HG03354 (cell line): ENCODE measurements around the gene ASB11.

Experiments used
- ATAC-seq: cut with Tn5 transposase; IDR thresholded peaks from one replicate; pipeline ENCODE4 v1.9.1; 2021; ENCODE audit warnings: mild to moderate bottlenecking; ENCODE audit not compliant: unreplicated experiment, poor library complexity, severe bottlenecking

ASB11 gene

GRCh38 chrX:15315509-15315908 is at the start of gene ASB11:
Gene ASB11 (minus strand): TSS chrX:15315640. CDS start chrX:15315605, 35 bp downstream.
- no peak for ATAC-seq

GRCh38 chrX:15359701-15360100 is 44.3 kb upstream of the ASB11 start:
- ATAC-seq = no peak

- no peak for ATAC-seq
Measured at GRCh38 chrX:15358533-15358932, 43.1 kb upstream of the ASB11 start.

- no peak for ATAC-seq
Measured at GRCh38 chrX:15356444-15356843, 41.0 kb upstream of the ASB11 start.

GRCh38 chrX:15350329-15350996 is 35.0 kb upstream of the ASB11 start:
- no peak for ATAC-seq

- peak; percentile 72 for ATAC-seq
Measured at GRCh38 chrX:15349046-15349445, 33.6 kb upstream of the ASB11 start.

GRCh38 chrX:15345976-15346375 is 30.5 kb upstream of the ASB11 start:
- ATAC-seq = no peak

GRCh38 chrX:15344106-15344505 is 28.7 kb upstream of the ASB11 start:
- no peak for ATAC-seq

GRCh38 chrX:15343075-15343476 is 27.6 kb upstream of the ASB11 start:
- ATAC-seq = no peak

GRCh38 chrX:15340867-15341266 is 25.4 kb upstream of the ASB11 start:
- ATAC-seq = no peak

GRCh38 chrX:15336023-15336413 is 20.6 kb upstream of the ASB11 start:
- ATAC-seq = peak; percentile 14

- peak; percentile 98 for ATAC-seq
Measured at GRCh38 chrX:15335135-15336022, 19.9 kb upstream of the ASB11 start, which contains the start of gene PIGA. Gene PIGA (minus strand): TSS chrX:15335523. CDS start chrX:15331930, 3,593 bp downstream.

GRCh38 chrX:15334561-15334960 is 19.1 kb upstream of the ASB11 start:
- ATAC-seq = no peak

- no peak for ATAC-seq
Measured at GRCh38 chrX:15328821-15329220, 13.4 kb upstream of the ASB11 start.

GRCh38 chrX:15328131-15328530 is 12.7 kb upstream of the ASB11 start:
- no peak for ATAC-seq

GRCh38 chrX:15322472-15322871 is 7.0 kb upstream of the ASB11 start:
- ATAC-seq = no peak

- ATAC-seq = no peak
Measured at GRCh38 chrX:15322072-15322471, 6.6 kb upstream of the ASB11 start.

- ATAC-seq = no peak
Measured at GRCh38 chrX:15321447-15321846, 6.0 kb upstream of the ASB11 start.

- no peak for ATAC-seq
Measured at GRCh38 chrX:15320297-15320696, 4.9 kb upstream of the ASB11 start.

GRCh38 chrX:15319075-15319474 is 3.6 kb upstream of the ASB11 start:
- no peak for ATAC-seq

- no peak for ATAC-seq
Measured at GRCh38 chrX:15314472-15314871, 968 bp downstream of the ASB11 start.
